Mucosa of gallbladder (tissue), 1 donor: ENCODE data around the gene CXCL8. TPM values are rescaled to one million over a fixed set of nuclear protein-coding genes. Genes with fewer than 3 reads are reported as not detected.

Source experiments
- total RNA-seq: library from RNA; stranded (reverse); gene quantifications from one replicate; pipeline ENCODE4 v1.2.1, GENCODE V29; 2021
- donor health status: DM: no; HTN: no; CAD: no.

The CXCL8 gene
- total RNA-seq, 1 donor from 2014 or later: 0.92 TPM

Other genes starting within 250 kb of the CXCL8 start
- 20.1 TPM for gene RASSF6, start 120.1 kb upstream of the CXCL8 start, total RNA-seq
- 3.4 TPM for gene CXCL6, start 96.1 kb downstream of the CXCL8 start, total RNA-seq
- gene PF4V1, start 112.7 kb downstream of the CXCL8 start, total RNA-seq: not detected
- gene CXCL1, start 128.8 kb downstream of the CXCL8 start, total RNA-seq: 0.58 TPM
- gene PF4, start 241.5 kb downstream of the CXCL8 start, total RNA-seq: not detected
- gene PPBP, start 247.6 kb downstream of the CXCL8 start, total RNA-seq: 0.60 TPM